CD8-positive, alpha-beta memory T cell (primary cell): ENCODE data around the gene TNP1. TPM values are rescaled to one million over a fixed set of nuclear protein-coding genes. Genes with fewer than 3 reads are reported as not detected.

ENCODE experiments used
- CTCF ChIA-PET: fragments of 350-600 bp; sonication (Branson Sonifier 250); formaldehyde crosslinking; loops from one replicate; lab custom pipeline; 2021; ENCODE audit warnings: antibody characterized with exemption; lab: Charles Lee
- POLR2A ChIA-PET: fragments of 350-600 bp; sonication (Branson Sonifier 250); formaldehyde crosslinking; loops from one replicate; lab custom pipeline; 2021; ENCODE audit warnings: antibody characterized with exemption; lab: Charles Lee
- DNase-seq, 5 donors: peaks; one replicate each; pipeline versions ENCODE4 v3.0.0 to v3.0.0-alpha.2; 2020 to 2022; ENCODE audit warnings: mixed read lengths in 1 of 5
- H3K27ac ChIP-seq: one replicate; pipeline ENCODE4 v1.7.0; 2013; ENCODE audit warnings: low read depth, mild to moderate bottlenecking, low read length, moderate library complexity
- H3K27me3 ChIP-seq: 2 replicates; pipeline ENCODE4 v1.7.0; 2013; ENCODE audit warnings: low read length, mild to moderate bottlenecking; ENCODE audit not compliant: insufficient read depth, poor library complexity, severe bottlenecking
- H3K36me3 ChIP-seq: 2 replicates; pipeline ENCODE4 v1.7.0; 2013; ENCODE audit warnings: mild to moderate bottlenecking, low read length, moderate library complexity; ENCODE audit not compliant: insufficient read depth
- H3K4me1 ChIP-seq: 2 replicates; pipeline ENCODE4 v1.7.0; 2013; ENCODE audit warnings: mild to moderate bottlenecking, low read length, moderate library complexity; ENCODE audit not compliant: insufficient read depth
- H3K4me3 ChIP-seq: 2 replicates; pipeline ENCODE4 v1.7.0; 2013; ENCODE audit warnings: mild to moderate bottlenecking, low read length
- H3K9me3 ChIP-seq: 2 replicates; pipeline ENCODE4 v1.7.0; 2013; ENCODE audit warnings: mild to moderate bottlenecking, low read length
- H3K27ac Mint-ChIP-seq, 8 donors: one replicate each; pipeline ENCODE4 v1.8.0; 2020 to 2021; ENCODE audit warnings: mixed read lengths in 8 of 8, mild to moderate bottlenecking in 6 of 8, inconsistent platforms in 3 of 8, moderate library complexity in 3 of 8
- H3K27me3 Mint-ChIP-seq, 2 donors: one replicate each; pipeline ENCODE4 v1.8.0; 2020 to 2021; ENCODE audit warnings: mixed read lengths in 2 of 2, mild to moderate bottlenecking in 1 of 2, moderate library complexity in 1 of 2
- H3K36me3 Mint-ChIP-seq, 3 donors: one replicate each; pipeline ENCODE4 v1.8.0; 2020 to 2021; ENCODE audit warnings: mixed read lengths in 3 of 3, inconsistent platforms in 1 of 3, mild to moderate bottlenecking in 1 of 3
- H3K4me1 Mint-ChIP-seq, 3 donors: one replicate each; pipeline ENCODE4 v1.8.0; 2020 to 2021; ENCODE audit warnings: mixed read lengths in 3 of 3, inconsistent platforms in 1 of 3, mild to moderate bottlenecking in 1 of 3
- H3K4me3 Mint-ChIP-seq, 7 donors: one replicate each; pipeline ENCODE4 v1.8.0; 2020 to 2021; ENCODE audit warnings: mixed read lengths in 7 of 7, mild to moderate bottlenecking in 6 of 7, moderate library complexity in 4 of 7, inconsistent platforms in 2 of 7
- H3K9me3 Mint-ChIP-seq, 5 donors: one replicate each; pipeline ENCODE4 v1.8.0; 2020 to 2022; ENCODE audit warnings: mixed read lengths in 5 of 5, mild to moderate bottlenecking in 3 of 5, moderate library complexity in 2 of 5, inconsistent platforms in 1 of 5
- polyA plus RNA-seq: library from polyadenylated mRNA; unstranded; fragments of 300-500 nt; fragmentation: Illumina TruSeq; gene quantifications from one replicate; pipeline ENCODE4 v1.2.3, GENCODE V29; 2021
- total RNA-seq, 2 experiments: library from RNA; stranded (reverse); gene quantifications; one replicate each; pipeline ENCODE4 v1.2.3, GENCODE V29; 2021

Gene TNP1
- not detected for total RNA-seq
- polyA plus RNA-seq, result not detected

- no peaks in the 10 kb centered on the region for H3K27me3 ChIP-seq
- H3K4me3 ChIP-seq, result no peak within 1 kb of the TSS
- H3K27ac ChIP-seq, result no peak within 1 kb of the TSS
- no peak within 1 kb of the TSS for H3K27ac Mint-ChIP-seq
- H3K4me1 Mint-ChIP-seq, result peaks cover 0 to 2% (median 0%) of the 10 kb centered on the region in 3 donors
- no peak within 1 kb of the TSS for H3K4me3 Mint-ChIP-seq
- H3K9me3 ChIP-seq, result no peaks in the 10 kb centered on the region
- DNase-seq, result no peak
- H3K36me3 ChIP-seq, result no peaks in the 10 kb centered on the region
- H3K27me3 Mint-ChIP-seq, result peaks cover 2 to 8% of the 10 kb centered on the region in 2 donors
- POLR2A ChIA-PET, result no interaction called here
- peaks cover 10% of the 10 kb centered on the region for H3K4me1 ChIP-seq
- CTCF ChIA-PET, result no interaction called here
- H3K36me3 Mint-ChIP-seq, result no peaks in the 10 kb centered on the region
- no peaks in the 10 kb centered on the region for H3K9me3 Mint-ChIP-seq
These were observed at the start of gene TNP1 for GRCh38 chr2:216859944-216860343. Gene TNP1 (minus strand): TSS chr2:216860064. CDS start chr2:216860034, 30 bp downstream.

GRCh38 chr2:216908300-216908699, 48.4 kb upstream of the TNP1 start:
- Mint-ChIP-seq H3K27me3 (no peaks in the 10 kb centered on the region), H3K4me1 (no peaks in the 10 kb centered on the region), H3K36me3 (no peaks in the 10 kb centered on the region), H3K9me3 (peaks cover 5 to 10% (median 8%) of the 10 kb centered on the region in 5 donors), H3K27ac (no peak overlapping the region), H3K4me3 (no peak overlapping the region)
- H3K4me1 ChIP-seq, result no peaks in the 10 kb centered on the region
- no peak overlapping the region for H3K27ac ChIP-seq
- no peaks in the 10 kb centered on the region for H3K27me3 ChIP-seq
- no peak overlapping the region for H3K4me3 ChIP-seq
- ChIA-PET POLR2A (no interaction called here), CTCF (no interaction called here)
- H3K36me3 ChIP-seq, result no peaks in the 10 kb centered on the region
- no peak for DNase-seq
- no peaks in the 10 kb centered on the region for H3K9me3 ChIP-seq

- Mint-ChIP-seq H3K4me1 (no peaks in the 10 kb centered on the region), H3K4me3 (no peak overlapping the region), H3K27me3 (no peaks in the 10 kb centered on the region), H3K36me3 (no peaks in the 10 kb centered on the region), H3K9me3 (peaks cover 15 to 20% (median 16%) of the 10 kb centered on the region in 5 donors), H3K27ac (no peak overlapping the region)
- Histone ChIP-seq H3K27me3 (no peaks in the 10 kb centered on the region), H3K36me3 (no peaks in the 10 kb centered on the region), H3K4me1 (no peaks in the 10 kb centered on the region), H3K4me3 (no peak overlapping the region), H3K9me3 (no peaks in the 10 kb centered on the region), H3K27ac (no peak overlapping the region)
- ChIA-PET CTCF (no interaction called here), POLR2A (no interaction called here)
- DNase-seq, result no peak
These were observed 45.9 kb upstream of the TNP1 start for GRCh38 chr2:216905649-216906329.

GRCh38 chr2:216904974-216905373, 45.1 kb upstream of the TNP1 start:
- H3K4me1 ChIP-seq, result no peaks in the 10 kb centered on the region
- Mint-ChIP-seq H3K27me3 (peaks cover 0 to 5% of the 10 kb centered on the region in 2 donors), H3K4me3 (no peak overlapping the region), H3K36me3 (peaks cover 0 to 3% (median 0%) of the 10 kb centered on the region in 3 donors), H3K9me3 (peaks cover 18 to 27% (median 19%) of the 10 kb centered on the region in 5 donors), H3K4me1 (no peaks in the 10 kb centered on the region), H3K27ac (no peak overlapping the region)
- no peak for DNase-seq
- H3K27ac ChIP-seq, result no peak overlapping the region
- ChIA-PET CTCF (no interaction called here), POLR2A (no interaction called here)
- no peaks in the 10 kb centered on the region for H3K27me3 ChIP-seq
- H3K4me3 ChIP-seq, result no peak overlapping the region
- no peaks in the 10 kb centered on the region for H3K36me3 ChIP-seq
- H3K9me3 ChIP-seq, result no peaks in the 10 kb centered on the region

GRCh38 chr2:216904554-216904953, 44.7 kb upstream of the TNP1 start:
- H3K27me3 ChIP-seq, result no peaks in the 10 kb centered on the region

GRCh38 chr2:216903470-216903869, 43.6 kb upstream of the TNP1 start:
- H3K27me3 Mint-ChIP-seq, result peaks cover 0 to 5% of the 10 kb centered on the region in 2 donors
- no peaks in the 10 kb centered on the region for H3K4me1 ChIP-seq
- ChIA-PET CTCF (no interaction called here), POLR2A (no interaction called here)
- H3K9me3 Mint-ChIP-seq, result peaks cover 18 to 29% (median 19%) of the 10 kb centered on the region in 5 donors
- H3K9me3 ChIP-seq, result no peaks in the 10 kb centered on the region
- no peaks in the 10 kb centered on the region for H3K4me1 Mint-ChIP-seq
- H3K36me3 ChIP-seq, result no peaks in the 10 kb centered on the region
- peaks cover 0 to 3% (median 0%) of the 10 kb centered on the region in 3 donors for H3K36me3 Mint-ChIP-seq
- no peaks in the 10 kb centered on the region for H3K27me3 ChIP-seq
- DNase-seq, result no peak
- H3K4me3 Mint-ChIP-seq, result no peak overlapping the region
- H3K4me3 ChIP-seq, result no peak overlapping the region
- peak overlapping the region in 1 of 8 donors; percentile 37 for H3K27ac Mint-ChIP-seq
- no peak overlapping the region for H3K27ac ChIP-seq

More at GRCh38 chr2:216904554-216904953, 44.7 kb upstream of the TNP1 start:
- no peak overlapping the region for H3K4me3 Mint-ChIP-seq
- peaks cover 18 to 29% (median 19%) of the 10 kb centered on the region in 5 donors for H3K9me3 Mint-ChIP-seq
- H3K27ac Mint-ChIP-seq, result no peak overlapping the region
- no peak for DNase-seq
- peaks cover 0 to 3% (median 0%) of the 10 kb centered on the region in 3 donors for H3K36me3 Mint-ChIP-seq
- H3K4me1 ChIP-seq, result no peaks in the 10 kb centered on the region
- POLR2A ChIA-PET, result no interaction called here
- no peaks in the 10 kb centered on the region for H3K4me1 Mint-ChIP-seq
- H3K9me3 ChIP-seq, result no peaks in the 10 kb centered on the region
- H3K4me3 ChIP-seq, result no peak overlapping the region
- no peak overlapping the region for H3K27ac ChIP-seq
- no peaks in the 10 kb centered on the region for H3K36me3 ChIP-seq
- H3K27me3 Mint-ChIP-seq, result peaks cover 0 to 5% of the 10 kb centered on the region in 2 donors
- CTCF ChIA-PET, result no interaction called here

GRCh38 chr2:216901273-216901672, 41.4 kb upstream of the TNP1 start:
- Histone ChIP-seq H3K9me3 (no peaks in the 10 kb centered on the region), H3K27me3 (no peaks in the 10 kb centered on the region), H3K36me3 (no peaks in the 10 kb centered on the region), H3K4me3 (no peak overlapping the region), H3K27ac (no peak overlapping the region), H3K4me1 (no peaks in the 10 kb centered on the region)
- ChIA-PET POLR2A (no interaction called here), CTCF (no interaction called here)
- no peak for DNase-seq
- H3K4me1 Mint-ChIP-seq, result no peaks in the 10 kb centered on the region
- H3K4me3 Mint-ChIP-seq, result no peak overlapping the region
- H3K27ac Mint-ChIP-seq, result no peak overlapping the region
- peaks cover 18 to 29% (median 19%) of the 10 kb centered on the region in 5 donors for H3K9me3 Mint-ChIP-seq
- peaks cover 0 to 3% (median 0%) of the 10 kb centered on the region in 3 donors for H3K36me3 Mint-ChIP-seq
- H3K27me3 Mint-ChIP-seq, result peaks cover 1 to 6% of the 10 kb centered on the region in 2 donors

GRCh38 chr2:216900406-216900805, 40.5 kb upstream of the TNP1 start:
- H3K27me3 ChIP-seq, result no peaks in the 10 kb centered on the region
- H3K9me3 ChIP-seq, result no peaks in the 10 kb centered on the region
- no peak overlapping the region for H3K4me3 ChIP-seq
- ChIA-PET POLR2A (no interaction called here), CTCF (no interaction called here)
- Mint-ChIP-seq H3K9me3 (peaks cover 18 to 29% (median 19%) of the 10 kb centered on the region in 5 donors), H3K27ac (no peak overlapping the region), H3K27me3 (peaks cover 4 to 9% of the 10 kb centered on the region in 2 donors), H3K4me3 (no peak overlapping the region), H3K4me1 (no peaks in the 10 kb centered on the region), H3K36me3 (peaks cover 0 to 3% (median 0%) of the 10 kb centered on the region in 3 donors)
- DNase-seq, result no peak
- H3K4me1 ChIP-seq, result no peaks in the 10 kb centered on the region
- no peak overlapping the region for H3K27ac ChIP-seq
- H3K36me3 ChIP-seq, result no peaks in the 10 kb centered on the region
